Natural killer cell (primary cell): Measurements from ENCODE around the gene MYLK4. TPM values are rescaled to one million over a fixed set of nuclear protein-coding genes. Genes with fewer than 3 reads are reported as not detected.

Source experiments
- ATAC-seq, 3 donors: fragments of 150-1000 bp in 2 of 3; fragments of 200-7000 bp in 1 of 3; cut with Tn5 transposase; 1 replicate in 1 of 3; 2 replicates in 2 of 3; pipeline ENCODE4 v1.10.0; 2021; ENCODE audit warnings: mild to moderate bottlenecking in 2 of 3, moderate library complexity in 2 of 3
- DNase-seq, 2 donors: peaks; one replicate each; pipeline versions ENCODE4 v3.0.0 to v3.0.0-alpha.2; 2013 to 2021; ENCODE audit warnings: mixed read lengths in 1 of 2
- H3K27ac ChIP-seq: one replicate; pipeline ENCODE4 v1.5.1; 2013; ENCODE audit warnings: mild to moderate bottlenecking, low read length
- H3K27me3 ChIP-seq: one replicate; pipeline ENCODE4 v1.6.1; 2013; ENCODE audit warnings: low read length; ENCODE audit not compliant: control insufficient read depth, insufficient read depth
- H3K36me3 ChIP-seq: one replicate; pipeline ENCODE4 v1.6.1; 2013; ENCODE audit warnings: low read length; ENCODE audit not compliant: control insufficient read depth, insufficient read depth
- H3K4me1 ChIP-seq: one replicate; pipeline ENCODE4 v1.6.1; 2013; ENCODE audit warnings: low read length; ENCODE audit not compliant: control insufficient read depth, insufficient read depth
- H3K4me3 ChIP-seq: one replicate; pipeline ENCODE4 v1.5.1; 2013; ENCODE audit warnings: low read length
- H3K9me3 ChIP-seq: one replicate; pipeline ENCODE4 v1.6.1; 2013; ENCODE audit warnings: low read length; ENCODE audit not compliant: control insufficient read depth, insufficient read depth
- H3K27ac Mint-ChIP-seq, 2 donors: one replicate each; pipeline ENCODE4 v1.8.0; 2022; ENCODE audit warnings: mild to moderate bottlenecking in 2 of 2, mixed read lengths in 2 of 2, moderate library complexity in 1 of 2
- H3K27me3 Mint-ChIP-seq, 2 donors: one replicate each; pipeline ENCODE4 v1.8.0; 2022; ENCODE audit warnings: low read depth in 2 of 2, mixed read lengths in 2 of 2
- H3K36me3 Mint-ChIP-seq: one replicate; pipeline ENCODE4 v1.8.0; 2022; ENCODE audit warnings: mixed read lengths
- H3K4me1 Mint-ChIP-seq, 2 donors: one replicate each; pipeline ENCODE4 v1.8.0; 2022; ENCODE audit warnings: mixed read lengths in 2 of 2
- H3K4me3 Mint-ChIP-seq: one replicate; pipeline ENCODE4 v1.8.0; 2022; ENCODE audit warnings: mild to moderate bottlenecking, moderate library complexity, mixed read lengths
- H3K9me3 Mint-ChIP-seq, 2 donors: one replicate each; pipeline ENCODE4 v1.8.0; 2022; ENCODE audit warnings: mixed read lengths in 2 of 2
- WGBS: methylation state at CpG from one replicate; pipeline ENCODE4 v1.1.7; 2013; ENCODE audit warnings: missing lambda C conversion rate; ENCODE audit not compliant: insufficient coverage; 5-methylcytosine and 5-hydroxymethylcytosine counted together
- intact Hi-C: fragments of 100-400 bp; cut with micrococcal nuclease; formaldehyde crosslinking; loops from one replicate; pipeline ENCODE4 v1.14.2; 2022
- total RNA-seq, 4 donors: library from RNA; stranded (reverse); fragments of 120-200 nt in 1 of 4; gene quantifications; one replicate each; pipeline versions ENCODE4 v1.2.3 to v1.2.4, GENCODE V29; 2013 to 2022
- TF ChIP-seq, protein P1 (sequence below): fragments of 200-600 bp; IDR thresholded peaks from one replicate; pipeline ENCODE4 v1.8.0; 2022; ENCODE audit warnings: antibody characterized with exemption

The MYLK4 gene
- total RNA-seq, 3 donors from 2014 or later (not counting 1 experiment from before 2014, with no cell fraction given) = 0.45 to 1.1 (median 0.88) TPM

DNA sequence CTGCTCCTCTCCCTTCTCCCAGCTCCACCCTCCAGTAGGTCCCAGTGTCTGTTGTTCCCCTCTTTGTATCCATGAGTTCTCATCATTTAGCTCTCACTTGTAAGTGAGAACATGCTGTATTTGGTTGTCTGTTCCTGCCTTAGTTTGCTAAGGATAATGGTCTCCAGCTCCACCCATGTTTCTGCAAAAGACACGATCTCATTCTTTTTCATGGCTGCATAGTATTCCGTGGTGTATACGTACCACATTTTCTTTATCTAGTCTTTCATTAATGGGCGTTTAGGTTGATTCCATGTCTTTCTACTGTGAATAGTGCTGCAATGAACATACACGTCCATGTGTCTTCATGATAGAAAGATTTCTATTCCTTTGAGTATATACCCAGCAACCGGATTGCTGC lies 136.6 kb downstream of the MYLK4 start:
- H3K36me3 ChIP-seq = no peaks in the 10 kb centered on the region
- peaks cover 3% of the 10 kb centered on the region for H3K27me3 ChIP-seq
- no peaks in the 10 kb centered on the region for H3K4me1 Mint-ChIP-seq
- H3K27ac Mint-ChIP-seq = no peak overlapping the region
- H3K9me3 Mint-ChIP-seq = peaks cover 0 to 2% of the 10 kb centered on the region in 2 donors
- no peaks in the 10 kb centered on the region for H3K9me3 ChIP-seq
- no peak overlapping the region for H3K4me3 ChIP-seq
- TF ChIP-seq, protein P1, sequence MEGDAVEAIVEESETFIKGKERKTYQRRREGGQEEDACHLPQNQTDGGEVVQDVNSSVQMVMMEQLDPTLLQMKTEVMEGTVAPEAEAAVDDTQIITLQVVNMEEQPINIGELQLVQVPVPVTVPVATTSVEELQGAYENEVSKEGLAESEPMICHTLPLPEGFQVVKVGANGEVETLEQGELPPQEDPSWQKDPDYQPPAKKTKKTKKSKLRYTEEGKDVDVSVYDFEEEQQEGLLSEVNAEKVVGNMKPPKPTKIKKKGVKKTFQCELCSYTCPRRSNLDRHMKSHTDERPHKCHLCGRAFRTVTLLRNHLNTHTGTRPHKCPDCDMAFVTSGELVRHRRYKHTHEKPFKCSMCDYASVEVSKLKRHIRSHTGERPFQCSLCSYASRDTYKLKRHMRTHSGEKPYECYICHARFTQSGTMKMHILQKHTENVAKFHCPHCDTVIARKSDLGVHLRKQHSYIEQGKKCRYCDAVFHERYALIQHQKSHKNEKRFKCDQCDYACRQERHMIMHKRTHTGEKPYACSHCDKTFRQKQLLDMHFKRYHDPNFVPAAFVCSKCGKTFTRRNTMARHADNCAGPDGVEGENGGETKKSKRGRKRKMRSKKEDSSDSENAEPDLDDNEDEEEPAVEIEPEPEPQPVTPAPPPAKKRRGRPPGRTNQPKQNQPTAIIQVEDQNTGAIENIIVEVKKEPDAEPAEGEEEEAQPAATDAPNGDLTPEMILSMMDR = no peak
- intact Hi-C loops = no loop called here
- H3K36me3 Mint-ChIP-seq = no peaks in the 10 kb centered on the region
- 83% methylated on average over 6 of the region's 6 CpGs for WGBS
- H3K4me1 ChIP-seq = no peaks in the 10 kb centered on the region
- DNase-seq (no peak), ATAC-seq (no peak)
- peaks cover 31 to 68% of the 10 kb centered on the region in 2 donors for H3K27me3 Mint-ChIP-seq
- H3K4me3 Mint-ChIP-seq = no peak overlapping the region
- no peak overlapping the region for H3K27ac ChIP-seq

Other genes starting within 250 kb of the MYLK4 start
- 10 to 100 TPM; 27.9 to 34.8 (median 30.5) TPM for gene WRNIP1, start 14.5 kb upstream of the MYLK4 start, total RNA-seq
- 10 to 100 TPM; 74.8 to 80.2 (median 78.1) TPM for gene SERPINB1, start 90.9 kb upstream of the MYLK4 start, total RNA-seq
- 10 to 100 TPM; 34.9 to 54.3 (median 47.3) TPM for gene SERPINB9, start 152.4 kb upstream of the MYLK4 start, total RNA-seq
- 100 to 1,000 TPM; 120 to 135 (median 129) TPM for gene SERPINB6, start 220.6 kb upstream of the MYLK4 start, total RNA-seq
- 10 to 100 TPM; 13.1 to 21.7 (median 16.2) TPM for gene NQO2, start 249.0 kb upstream of the MYLK4 start, total RNA-seq